Measurements from ENCODE around the gene TSPAN5. TPM values are rescaled to one million over a fixed set of nuclear protein-coding genes. Genes with fewer than 3 reads are reported as not detected.

TSPAN5 gene
- total and polyA plus RNA-seq, 9 of the 15 experiments (the other 6 are each of a cell fraction or from before 2014, with no cell fraction given), result 0.58 to 6.6 (median 0.73) TPM

DNA sequence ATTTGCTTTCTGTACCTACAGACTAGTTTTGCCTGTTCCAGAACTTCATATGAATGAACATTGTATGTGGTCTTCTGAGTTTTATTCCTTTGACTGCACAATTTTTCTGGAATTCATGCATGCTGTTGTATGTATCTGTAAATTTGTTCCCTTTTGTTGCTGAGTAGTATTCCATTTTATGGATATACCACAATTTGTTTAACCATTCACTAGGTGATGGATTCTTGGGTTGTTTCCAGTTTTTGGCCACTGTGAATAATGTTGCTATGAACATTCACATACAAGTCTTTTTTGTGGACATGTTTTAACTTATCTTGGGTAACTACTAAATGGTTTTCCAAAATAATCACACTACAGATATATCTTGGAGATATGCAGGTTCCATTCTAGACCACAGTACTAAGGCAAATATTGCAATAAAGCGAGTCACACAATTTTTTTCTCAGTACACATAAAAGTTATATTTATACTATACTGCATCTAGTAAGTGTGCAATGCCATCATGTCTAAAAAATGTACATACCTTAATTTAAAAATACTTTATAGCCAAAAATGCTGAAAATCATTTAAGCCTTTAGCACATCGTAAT lies 58.7 kb downstream of the TSPAN5 start (continued):
- TF ChIP-seq E2F1 (CRISPR knock-in tag; IDR thresholded peaks at IDR 0.05) (no peak), USF2 (CRISPR knock-in tag; IDR thresholded peaks at IDR 0.05) (no peak), BCOR (IDR thresholded peaks at IDR 0.05) (no peak), PKNOX1 (IDR thresholded peaks at IDR 0.05) (no peak)
- TF ChIP-seq, protein P1, sequence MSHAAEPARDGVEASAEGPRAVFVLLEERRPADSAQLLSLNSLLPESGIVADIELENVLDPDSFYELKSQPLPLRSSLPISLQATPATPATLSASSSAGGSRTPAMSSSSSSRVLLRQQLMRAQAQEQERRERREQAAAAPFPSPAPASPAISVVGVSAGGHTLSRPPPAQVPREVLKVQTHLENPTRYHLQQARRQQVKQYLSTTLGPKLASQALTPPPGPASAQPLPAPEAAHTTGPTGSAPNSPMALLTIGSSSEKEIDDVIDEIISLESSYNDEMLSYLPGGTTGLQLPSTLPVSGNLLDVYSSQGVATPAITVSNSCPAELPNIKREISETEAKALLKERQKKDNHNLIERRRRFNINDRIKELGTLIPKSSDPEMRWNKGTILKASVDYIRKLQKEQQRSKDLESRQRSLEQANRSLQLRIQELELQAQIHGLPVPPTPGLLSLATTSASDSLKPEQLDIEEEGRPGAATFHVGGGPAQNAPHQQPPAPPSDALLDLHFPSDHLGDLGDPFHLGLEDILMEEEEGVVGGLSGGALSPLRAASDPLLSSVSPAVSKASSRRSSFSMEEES (CRISPR knock-in tag; IDR thresholded peaks at IDR 0.05), result no peak

DNA sequence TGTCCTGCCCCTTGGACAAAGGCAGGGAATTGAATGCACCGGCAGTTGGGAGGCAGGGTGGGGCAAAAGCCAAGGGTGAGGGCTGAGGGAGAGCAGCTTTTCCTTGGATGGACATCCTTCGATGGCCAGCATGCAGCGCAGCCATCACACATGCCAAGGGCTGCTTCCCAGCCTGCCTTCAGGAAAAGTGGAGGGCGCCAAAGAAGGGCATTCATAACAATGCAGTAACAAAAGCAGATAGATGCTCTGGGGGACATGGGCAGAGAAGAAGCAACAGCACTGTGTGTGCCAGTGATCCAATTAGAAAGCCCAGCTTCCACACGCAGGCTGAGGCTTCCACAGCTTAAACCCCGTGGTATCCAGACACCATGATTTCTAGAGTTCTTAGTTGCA lies 71.5 kb downstream of the TSPAN5 start:
- Histone ChIP-seq H3K4me2 (ENCODE audit: insufficient read depth, low read length) (no peak overlapping the region), H3K4me3 (no peak overlapping the region), H3K79me2 (ENCODE audit: control insufficient read depth, insufficient read depth, low read length) (no peaks in the 10 kb centered on the region), H3K27me3 (ENCODE audit: control insufficient read depth in 2 of 2, insufficient read depth in 2 of 2, low read length in 2 of 2) (peaks cover 6 to 25% of the 10 kb centered on the region in 2 experiments; a peak in 4 of 5 replicates), H3K27ac (ENCODE audit: extremely low read depth, low read depth, low read length) (no peak overlapping the region), H3K36me3 (ENCODE audit: control insufficient read depth, insufficient read depth, low read length) (no peaks in the 10 kb centered on the region), H3K9ac (ENCODE audit: insufficient read depth in 1 of 2, low read depth in 2 of 2, low read length in 2 of 2) (no peak overlapping the region), H2AFZ (ENCODE audit: low read depth, low read length) (no peak overlapping the region), H3K9me1 (ENCODE audit: control insufficient read depth, insufficient read depth, low read length) (no peaks in the 10 kb centered on the region), H3K9me3 (replicated peaks; ENCODE audit: control insufficient read depth, insufficient read depth, low read depth, low read length) (no peaks in the 10 kb centered on the region), H3K4me1 (replicated peaks in 1 of 2; ENCODE audit: control insufficient read depth in 2 of 2, insufficient read depth in 2 of 2, low read length in 2 of 2) (no peaks in the 10 kb centered on the region), H4K20me1 (replicated peaks; ENCODE audit: control insufficient read depth, insufficient read depth, low read length) (no peaks in the 10 kb centered on the region)
- intact Hi-C loops (cut with micrococcal nuclease) (no loop called here), in situ Hi-C loops (cut with MboI) (no loop called here)
- WGBS (ENCODE audit: insufficient coverage, low coverage, missing lambda C conversion rate), result 5% methylated on average over 6 of the region's 6 CpGs
- no peak for DNase-seq (ENCODE audit: extremely low read depth in 1 of 4, low spot score in 3 of 4)
- CTCF ChIA-PET (ENCODE audit: low intra/inter-chr PET ratio), result no interaction called here
- no peak for ATAC-seq
- no TSS peak for BruUV-seq (replicated peaks)
- no peak for FAIRE-seq
- POLR2A ChIA-PET, result no interaction called here
- TF ChIP-seq E2F3 (CRISPR knock-in tag; IDR thresholded peaks at IDR 0.05), result no peak
- no peak for TF ChIP-seq SIRT6 (IDR thresholded peaks at IDR 0.05; ENCODE audit: low read depth, low read length)

All from K562 (cell line).